GM18520 (cell line): ENCODE results near the gene CAPN9.
"Not testable (repeated sequence)": the region's sequence is repeated elsewhere in the genome, so short reads cannot be mapped to it uniquely, and the experiment has no call there.

ENCODE experiments used
- ATAC-seq: cut with Tn5 transposase; IDR thresholded peaks from one replicate; pipeline ENCODE4 v1.9.1; 2021; ENCODE audit not compliant: unreplicated experiment

Gene CAPN9

DNA sequence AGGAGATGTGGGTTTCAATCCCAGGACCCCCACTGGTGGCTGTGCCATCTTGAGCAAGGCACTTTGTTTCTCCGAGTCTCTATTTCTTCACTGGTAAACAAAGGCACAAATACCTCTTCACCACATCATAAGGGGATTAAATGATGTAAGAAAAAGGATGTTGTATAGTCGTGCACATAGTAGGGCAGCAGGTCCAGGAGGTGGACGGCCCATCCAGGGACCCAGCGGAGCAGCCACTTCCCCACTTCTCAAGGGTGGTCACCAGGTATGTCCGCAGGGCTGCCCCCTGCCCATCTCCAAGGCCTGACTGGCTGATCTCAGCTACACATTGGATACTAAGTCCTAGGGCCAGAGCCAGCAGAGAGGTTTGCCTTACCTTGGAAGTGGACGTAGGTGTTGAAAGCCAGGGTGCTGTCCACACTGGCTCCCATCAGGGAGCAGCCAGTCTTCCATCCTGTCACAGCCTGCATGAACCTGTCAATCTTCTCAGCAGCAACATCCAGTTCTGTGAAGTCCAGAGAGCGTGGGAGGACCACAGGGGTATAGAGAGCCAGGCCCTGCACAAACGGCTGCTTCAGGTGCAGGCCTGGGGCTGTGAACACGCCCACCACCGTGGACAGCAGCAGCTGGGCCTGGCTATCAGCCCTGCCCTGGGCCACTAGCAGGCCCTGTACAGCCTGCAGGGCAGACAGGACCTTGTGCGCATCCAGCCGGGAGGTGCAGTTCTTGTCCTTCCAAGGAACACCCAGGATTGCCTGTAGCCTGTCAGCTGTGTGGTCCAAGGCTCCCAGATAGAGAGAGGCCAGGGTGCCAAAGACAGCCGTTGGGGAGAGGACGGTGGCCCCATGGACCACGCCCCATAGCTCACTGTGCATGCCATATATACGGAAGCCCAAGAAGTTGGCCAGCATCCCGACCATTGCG lies 37.3 kb upstream of the CAPN9 start:
- no peak for ATAC-seq

DNA sequence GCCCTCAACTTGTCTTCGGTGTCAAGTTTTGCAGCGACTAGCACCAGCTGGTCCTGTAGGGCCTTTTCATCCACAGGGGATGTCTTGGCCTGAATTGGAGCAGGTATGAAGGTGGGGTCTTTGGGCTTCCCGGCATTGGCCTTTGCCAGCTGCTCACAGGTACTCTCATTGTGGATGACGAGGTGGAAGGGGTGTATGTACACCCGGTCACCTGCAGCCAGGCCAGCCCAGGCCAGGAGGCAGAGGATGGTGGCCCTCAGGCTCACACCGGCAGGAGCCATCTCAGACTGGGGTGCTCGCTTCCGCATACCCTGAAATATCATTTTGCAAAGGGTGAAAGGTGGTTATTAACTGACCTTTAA lies 36.7 kb upstream of the CAPN9 start:
- ATAC-seq, result no peak

GRCh38 chr1:230711245-230711644 lies 35.9 kb upstream of the CAPN9 start:
- no peak for ATAC-seq

DNA sequence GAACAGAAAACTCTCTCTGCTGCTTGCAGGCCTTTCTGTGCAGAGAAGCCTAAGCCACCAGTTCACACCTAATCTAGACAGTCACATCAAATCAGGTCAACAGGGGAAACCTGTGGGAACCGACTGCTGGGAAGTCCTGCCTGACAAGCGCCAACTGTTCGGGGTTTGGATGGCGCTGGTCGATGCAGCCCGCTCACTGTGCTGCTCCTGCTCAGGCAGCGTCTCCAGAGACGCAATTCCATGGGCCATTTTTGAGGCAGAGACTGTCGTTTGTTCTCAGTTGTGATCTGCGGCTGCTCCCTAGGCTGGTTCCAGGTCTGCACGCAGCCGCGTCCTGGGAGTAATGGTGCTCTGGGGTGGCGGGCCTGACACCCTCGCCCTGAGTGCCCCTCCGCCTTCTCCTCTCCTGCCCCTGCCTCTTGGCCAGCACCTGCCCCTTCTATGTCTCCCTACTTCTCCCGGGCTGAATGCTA lies 34.7 kb upstream of the CAPN9 start:
- ATAC-seq, result no peak

GRCh38 chr1:230713138-230713537 lies 34.0 kb upstream of the CAPN9 start:
- no peak for ATAC-seq

DNA sequence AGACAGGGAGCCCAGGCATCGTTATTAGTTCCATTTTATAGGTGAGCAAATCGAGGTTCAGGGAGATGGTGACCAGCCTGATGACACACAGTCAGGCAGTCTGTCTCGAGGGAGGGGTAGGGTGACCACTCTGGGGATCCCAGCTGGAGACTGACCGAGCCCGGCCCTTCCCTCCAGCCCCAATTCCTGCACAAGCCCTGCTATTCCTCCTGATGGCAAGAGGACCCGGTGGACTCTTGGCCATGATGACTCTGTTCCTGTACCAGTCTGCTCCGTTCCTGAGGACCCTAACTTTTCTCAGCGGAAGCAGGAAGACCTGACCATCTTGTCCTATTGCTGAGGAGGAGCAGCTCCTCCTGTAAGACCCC lies 33.7 kb upstream of the CAPN9 start:
- ATAC-seq, result no peak

DNA sequence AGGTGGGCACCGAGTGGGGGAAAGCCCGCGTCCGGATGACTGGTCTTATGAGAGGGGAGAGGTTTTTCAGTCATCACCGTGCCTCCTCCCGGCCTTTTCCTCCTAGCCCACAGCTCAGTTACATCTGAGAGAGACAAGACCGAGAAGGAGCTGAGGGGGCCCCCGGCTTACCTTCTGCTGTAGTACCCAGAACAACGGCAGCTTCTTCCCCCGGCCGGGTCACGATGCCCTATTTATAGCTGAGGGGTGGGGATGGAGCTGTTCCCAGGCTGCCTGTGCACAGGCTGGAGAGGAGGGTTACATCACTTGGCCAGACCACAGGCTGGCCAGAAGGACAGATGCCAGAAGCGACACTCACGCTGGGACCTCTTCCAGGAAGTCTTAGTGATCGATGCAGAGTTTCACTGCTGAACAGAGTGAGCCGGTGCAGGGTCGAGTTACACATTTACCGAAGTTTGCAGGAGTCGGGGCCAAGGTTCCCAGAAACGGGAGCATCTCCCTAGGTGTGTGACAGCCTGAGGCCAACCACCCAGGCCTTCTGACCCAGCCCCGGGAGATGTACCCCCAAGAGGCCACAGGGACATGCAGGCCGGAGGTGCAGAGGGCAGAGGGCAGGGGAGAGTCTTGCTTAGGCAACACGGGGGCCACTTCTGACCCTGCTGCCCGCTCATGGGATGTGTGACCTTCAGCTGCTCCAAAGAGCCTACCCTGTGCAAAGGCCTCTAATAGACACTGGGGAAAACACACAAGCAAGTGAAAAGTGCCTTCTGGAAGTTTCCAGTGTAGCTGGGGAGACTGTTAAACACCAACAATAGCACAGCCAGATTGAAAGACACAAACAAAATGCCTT lies 33.0 kb upstream of the CAPN9 start, which contains the start of gene AGT:
TSS of gene AGT (minus strand) at position 208 of the 850 bp plus-strand sequence. CDS start 3,299 bp downstream, outside the sequence.
- ATAC-seq, result no peak

DNA sequence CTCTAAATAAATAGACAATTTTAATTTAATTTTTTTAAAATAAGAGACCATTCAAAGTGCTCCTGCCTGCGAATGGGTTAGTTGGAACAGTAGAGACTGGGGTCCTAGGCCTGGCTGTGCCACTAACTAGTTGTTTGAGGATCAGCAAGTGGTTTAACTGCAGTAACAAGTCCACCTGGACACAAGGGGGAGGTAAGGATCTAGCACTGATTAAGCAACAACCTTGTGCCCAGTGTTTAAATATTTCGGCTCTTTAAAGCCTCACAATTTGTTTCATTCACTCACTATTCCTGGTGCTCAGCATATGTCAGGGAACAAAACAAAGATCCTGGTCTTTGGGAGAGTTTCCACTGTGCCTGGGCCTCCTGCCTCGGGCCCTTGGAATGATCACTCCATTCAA lies 31.7 kb upstream of the CAPN9 start:
- ATAC-seq, result no peak

DNA sequence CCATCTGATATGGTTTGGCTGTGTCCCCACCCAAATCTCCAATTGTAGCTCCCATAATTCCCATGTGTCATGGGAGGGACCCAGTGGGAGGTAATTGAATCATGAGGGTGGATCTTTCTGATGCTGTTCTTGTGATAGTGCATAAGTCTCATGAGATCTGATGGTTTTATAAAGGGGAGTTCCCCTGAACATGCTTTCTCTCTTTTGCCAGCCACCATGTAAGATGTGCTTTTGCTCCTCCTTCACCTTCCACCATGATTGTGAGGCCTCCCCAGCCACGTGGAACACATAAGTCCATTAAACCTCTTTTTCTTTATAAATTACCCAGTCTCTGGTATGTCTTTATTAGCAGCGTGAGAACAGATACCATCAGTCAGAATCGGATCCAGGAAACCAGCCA lies 30.7 kb upstream of the CAPN9 start:
- not testable (repeated sequence) for ATAC-seq

GRCh38 chr1:230717251-230717650 lies 29.9 kb upstream of the CAPN9 start:
- ATAC-seq, result no peak

- not testable (repeated sequence) for ATAC-seq
Observed at GRCh38 chr1:230721849-230722522, 25.2 kb upstream of the CAPN9 start.

- no peak for ATAC-seq
Observed at GRCh38 chr1:230725256-230726012, 21.8 kb upstream of the CAPN9 start.

GRCh38 chr1:230728710-230729392 lies 18.3 kb upstream of the CAPN9 start:
- no peak for ATAC-seq

DNA sequence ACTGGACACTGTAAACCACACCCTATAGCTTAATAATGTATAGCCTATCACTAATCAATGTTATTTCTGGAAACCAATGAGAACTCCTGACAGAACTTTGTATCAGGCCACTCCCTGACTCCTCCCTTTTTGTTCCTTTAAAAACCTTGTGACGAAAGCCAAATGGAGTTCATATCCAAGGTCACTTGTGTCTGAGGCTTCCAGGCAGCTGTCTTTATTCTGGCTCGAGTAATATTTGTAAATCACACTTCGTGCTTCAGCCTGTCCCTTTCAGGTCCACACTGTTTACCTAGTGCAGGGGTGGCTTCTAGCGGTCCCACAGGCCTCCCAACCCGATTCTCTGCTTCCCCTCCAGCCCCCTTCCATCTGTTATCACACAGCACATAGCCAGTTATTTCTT lies 16.2 kb upstream of the CAPN9 start:
- ATAC-seq, result no peak

- no peak for ATAC-seq
Observed at GRCh38 chr1:230735447-230735846, 11.7 kb upstream of the CAPN9 start.

DNA sequence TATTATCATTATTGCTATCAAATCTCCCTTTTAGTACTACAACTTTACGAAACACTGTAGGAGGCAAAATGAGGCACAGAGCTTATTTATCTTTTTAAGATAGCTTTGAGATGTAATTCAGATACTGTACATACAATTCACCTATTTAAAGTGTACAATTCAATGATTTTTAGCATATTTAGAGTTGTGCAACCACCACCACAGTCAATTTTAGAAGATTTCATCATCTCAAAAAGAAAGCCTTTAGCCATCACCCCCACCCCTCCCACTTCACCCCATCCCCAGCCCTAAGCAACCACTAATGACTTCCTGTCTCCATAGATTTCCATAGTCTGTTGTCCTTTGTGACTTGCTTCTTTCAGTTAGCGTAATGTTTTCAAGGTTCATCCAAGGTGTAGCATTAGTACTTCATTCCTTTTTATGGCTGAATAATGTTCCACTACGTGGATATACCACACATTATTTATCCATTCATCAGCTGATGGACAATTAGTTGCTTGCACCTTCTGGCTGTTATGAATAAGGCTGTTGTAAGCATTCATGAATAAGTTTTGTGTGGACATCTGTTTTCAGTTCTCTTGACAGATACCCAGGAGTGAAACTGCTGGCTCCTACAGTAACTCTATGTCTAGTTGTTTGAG lies 9.4 kb upstream of the CAPN9 start:
- ATAC-seq, result no peak

GRCh38 chr1:230739564-230740290 lies 7.5 kb upstream of the CAPN9 start:
- no peak for ATAC-seq

DNA sequence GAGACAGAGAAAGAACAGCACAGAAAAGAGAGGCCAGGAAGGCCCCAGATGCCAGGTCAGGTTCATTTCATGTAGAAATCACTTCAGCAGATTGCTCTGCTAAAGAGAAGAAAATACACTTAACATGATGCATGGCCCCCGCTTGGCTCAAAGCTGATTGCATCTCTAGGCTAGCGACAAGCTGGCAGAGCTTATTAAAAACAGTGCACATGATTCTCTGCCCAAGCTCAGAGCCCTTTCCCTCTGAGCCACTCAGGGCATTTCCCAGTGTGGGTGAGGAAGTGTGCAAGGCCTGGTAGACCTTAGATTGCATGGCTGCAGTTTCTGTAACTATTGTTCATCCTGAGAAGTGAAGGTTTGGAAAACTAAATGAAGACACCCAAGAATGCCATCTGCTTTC lies 3.3 kb upstream of the CAPN9 start:
- ATAC-seq, result no peak

DNA sequence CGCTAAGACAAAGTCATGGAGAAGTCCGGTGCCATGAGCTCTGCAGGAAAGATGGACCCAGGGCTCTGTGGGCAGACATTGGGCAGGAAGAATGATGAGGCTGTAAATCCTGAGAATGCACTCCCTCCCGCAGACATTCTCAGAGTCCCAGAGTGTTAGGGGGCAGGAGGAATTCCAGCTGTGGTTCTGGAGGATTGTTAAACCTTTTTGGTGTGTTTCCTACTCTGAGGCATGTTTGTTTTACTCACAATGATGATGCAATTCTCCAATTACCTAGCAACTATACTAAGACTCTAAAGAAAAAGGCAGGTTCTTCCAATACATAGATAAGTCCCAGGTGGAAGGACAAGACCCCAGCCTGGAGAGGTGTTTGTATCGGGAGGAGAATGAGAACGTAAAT lies 2.8 kb upstream of the CAPN9 start:
- ATAC-seq, result no peak
